HEK293 (cell line): Measurements from ENCODE around the gene IGF1R.

Source experiments
- CTCF ChIA-PET: fragments of 350-600 bp; formaldehyde crosslinking; extraction: SDS; loops from one replicate; lab custom pipeline; 2021; ENCODE audit warnings: antibody characterized with exemption; lab: Yijun Ruan, JAX
- POLR2A ChIA-PET: fragments of 300-600 bp; formaldehyde crosslinking; extraction: SDS; loops from one replicate; lab custom pipeline; 2020; ENCODE audit warnings: antibody characterized with exemption, inconsistent platforms; lab: Yijun Ruan, JAX
- H3K27ac ChIP-seq: fragments of 200-500 bp; sonication (Bioruptor generic); 2 replicates; pipeline ENCODE4 v1.5.1; 2014; ENCODE audit warnings: low read depth, low read length, control low read depth, inconsistent platforms; ENCODE audit errors: extremely low read depth
- H3K36me3 ChIP-seq, 2 experiments: fragments of 200-500 bp in 1 of 2; sonication (Bioruptor generic) in 1 of 2; 1 replicate in 1 of 2; 2 replicates in 1 of 2; pipeline ENCODE4 v1.5.1; 2014 to 2017; ENCODE audit warnings: inconsistent platforms in 2 of 2, low read length in 2 of 2; ENCODE audit not compliant: control insufficient read depth in 2 of 2, insufficient read depth in 1 of 2
- H3K4me1 ChIP-seq: fragments of 200-500 bp; sonication (Bioruptor generic); 2 replicates; pipeline ENCODE4 v1.5.1; 2014; ENCODE audit warnings: mild to moderate bottlenecking, low read length, inconsistent platforms; ENCODE audit not compliant: control insufficient read depth, insufficient read depth
- H3K4me3 ChIP-seq: 2 replicates; pipeline ENCODE4 v1.5.1; 2011; ENCODE audit warnings: low read depth, mild to moderate bottlenecking, control low read depth, low read length, moderate library complexity
- H3K9me3 ChIP-seq: fragments of 200-500 bp; sonication (Bioruptor generic); 2 replicates; pipeline ENCODE4 v1.5.1; 2014; ENCODE audit warnings: low read depth, low read length, inconsistent platforms; ENCODE audit not compliant: control insufficient read depth, insufficient read depth
- EGR2 ChIP-seq: fragments of 450-650 bp; formaldehyde crosslinking; IDR thresholded peaks from 2 replicates; pipeline ENCODE4 v1.5.1; 2016; ENCODE audit warnings: low read depth, missing biosample characterization, missing genetic modification characterization
- FEZF1 ChIP-seq: fragments of 450-650 bp; formaldehyde crosslinking; IDR thresholded peaks from 2 replicates; pipeline ENCODE4 v1.5.1; 2016; ENCODE audit warnings: missing biosample characterization, missing genetic modification characterization
- IKZF3 ChIP-seq: fragments of 450-650 bp; IDR thresholded peaks from 2 replicates; pipeline ENCODE4 v1.5.0; 2018; ENCODE audit warnings: missing biosample characterization, mild to moderate bottlenecking, missing genetic modification characterization, moderate library complexity
- PRDM1 ChIP-seq: fragments of 450-650 bp; formaldehyde crosslinking; IDR thresholded peaks from 2 replicates; pipeline ENCODE4; 2016; ENCODE audit warnings: missing biosample characterization, missing genetic modification characterization
- SCRT2 ChIP-seq: fragments of 450-650 bp; formaldehyde crosslinking; IDR thresholded peaks from 2 replicates; pipeline ENCODE4 v1.5.1; 2016; ENCODE audit warnings: missing biosample characterization, missing genetic modification characterization
- SP3 ChIP-seq: fragments of 450-650 bp; formaldehyde crosslinking; IDR thresholded peaks from 2 replicates; pipeline ENCODE4 v1.5.1; 2016; ENCODE audit warnings: missing biosample characterization, missing genetic modification characterization
- TCF7L2 ChIP-seq: IDR thresholded peaks from 2 replicates; pipeline ENCODE4 v1.6.1; 2011; ENCODE audit warnings: low read depth, mild to moderate bottlenecking, inconsistent platforms, low read length, moderate library complexity, borderline replicate concordance
- ZNF10 ChIP-seq: fragments of 450-650 bp; formaldehyde crosslinking; IDR thresholded peaks from 2 replicates; pipeline ENCODE4 v1.5.1; 2017; ENCODE audit warnings: missing biosample characterization, missing genetic modification characterization
- ZNF114 ChIP-seq: fragments of 450-650 bp; formaldehyde crosslinking; IDR thresholded peaks from 2 replicates; pipeline ENCODE4 v1.5.0; 2017; ENCODE audit warnings: missing biosample characterization, missing genetic modification characterization
- ZNF184 ChIP-seq: fragments of 450-650 bp; IDR thresholded peaks from 2 replicates; pipeline ENCODE4 v1.5.1; 2018; ENCODE audit warnings: missing biosample characterization, mild to moderate bottlenecking, missing genetic modification characterization
- ZNF2 ChIP-seq: fragments of 450-650 bp; formaldehyde crosslinking; IDR thresholded peaks from 2 replicates; pipeline ENCODE4 v1.5.1; 2016; ENCODE audit warnings: missing biosample characterization, missing genetic modification characterization
- ZNF366 ChIP-seq: fragments of 450-650 bp; formaldehyde crosslinking; conservative IDR thresholded peaks from 2 replicates; pipeline ENCODE4 v1.5.1; 2016; ENCODE audit warnings: missing biosample characterization, missing genetic modification characterization
- ZNF585B ChIP-seq: fragments of 450-650 bp; formaldehyde crosslinking; IDR thresholded peaks from 2 replicates; pipeline ENCODE4 v1.5.1; 2016; ENCODE audit warnings: missing biosample characterization, missing genetic modification characterization
- ZNF600 ChIP-seq: fragments of 450-650 bp; formaldehyde crosslinking; IDR thresholded peaks from 2 replicates; pipeline ENCODE4 v1.5.1; 2016; ENCODE audit warnings: missing biosample characterization, missing genetic modification characterization
- ZNF621 ChIP-seq: fragments of 450-650 bp; formaldehyde crosslinking; IDR thresholded peaks from 2 replicates; pipeline ENCODE4 v1.5.1; 2017; ENCODE audit warnings: missing biosample characterization, missing genetic modification characterization
- ZNF629 ChIP-seq: fragments of 450-650 bp; formaldehyde crosslinking; IDR thresholded peaks from 2 replicates; pipeline ENCODE4 v1.5.1; 2017; ENCODE audit warnings: missing biosample characterization, missing genetic modification characterization
- ZNF664 ChIP-seq: fragments of 450-650 bp; formaldehyde crosslinking; IDR thresholded peaks from 2 replicates; pipeline ENCODE4 v1.5.1; 2016; ENCODE audit warnings: missing biosample characterization, missing genetic modification characterization
- ZNF768 ChIP-seq: fragments of 450-650 bp; formaldehyde crosslinking; IDR thresholded peaks from 2 replicates; pipeline ENCODE4 v1.5.1; 2018; ENCODE audit warnings: missing biosample characterization, mild to moderate bottlenecking, missing genetic modification characterization
- TF ChIP-seq, protein P1 (sequence below): fragments of 450-650 bp; formaldehyde crosslinking; optimal IDR thresholded peaks from 2 replicates; pipeline ENCODE3; 2016; ENCODE audit warnings: missing biosample characterization, mild to moderate bottlenecking, missing genetic modification characterization
- TF ChIP-seq, protein P2 (sequence below): fragments of 450-650 bp; formaldehyde crosslinking; IDR thresholded peaks from 2 replicates; pipeline ENCODE4 v1.5.1; 2016; ENCODE audit warnings: missing biosample characterization, missing genetic modification characterization
- TF ChIP-seq, protein P3 (sequence below): fragments of 450-650 bp; formaldehyde crosslinking; IDR thresholded peaks from 2 replicates; pipeline ENCODE4 v1.5.1; 2016; ENCODE audit warnings: missing biosample characterization, missing genetic modification characterization

IGF1R gene

DNA sequence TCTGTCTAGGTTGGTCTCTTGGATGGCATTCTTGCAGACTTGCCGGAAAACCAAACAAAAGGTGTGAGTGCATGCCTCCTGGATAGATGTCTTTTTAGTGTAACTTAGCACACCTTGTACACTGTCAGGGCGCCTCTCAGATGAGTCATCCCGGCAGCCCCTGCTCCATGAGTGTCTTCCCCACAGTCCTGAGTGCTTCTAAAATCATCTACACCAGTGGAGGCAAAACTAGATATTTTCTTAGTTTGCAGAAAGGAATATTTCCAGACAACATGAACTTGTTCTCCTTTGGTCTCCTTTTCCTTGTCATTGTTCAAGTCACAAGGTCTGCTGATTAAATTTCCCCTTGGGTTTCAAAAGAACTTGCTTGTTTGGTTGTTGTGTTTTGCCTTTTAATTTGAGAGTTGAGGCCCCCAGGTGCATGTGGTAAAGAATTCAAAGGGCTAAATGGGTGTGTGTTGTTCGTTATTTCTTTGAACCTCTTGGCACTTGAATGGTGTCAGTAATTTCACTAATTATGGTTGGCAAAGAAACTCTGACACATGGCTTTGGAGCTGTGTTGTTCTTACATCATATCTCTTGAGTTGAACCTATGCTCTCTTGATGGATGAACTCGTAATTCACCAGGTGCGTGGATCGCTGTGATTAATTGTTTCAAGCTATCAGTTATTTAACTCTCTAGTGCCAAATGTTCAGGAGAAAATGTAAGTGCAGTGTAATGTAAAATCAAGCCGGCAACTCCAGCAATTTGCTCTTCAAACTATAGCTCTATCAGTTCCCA lies 98.2 kb downstream of the IGF1R start:
- peaks cover 21% of the 10 kb centered on the region for H3K4me1 ChIP-seq
- H3K36me3 ChIP-seq = no peaks in the 10 kb centered on the region
- no peaks in the 10 kb centered on the region for H3K9me3 ChIP-seq
- CTCF ChIA-PET = no interaction called here
- H3K27ac ChIP-seq = no peak overlapping the region
- no peak overlapping the region for H3K4me3 ChIP-seq
- POLR2A ChIA-PET = interaction anchor here (0.5 kb wide), 1 partner anchor 279 kb away, joined by 5 read pairs; no protein-coding TSS in a partner anchor
- TF ChIP-seq, protein P1, sequence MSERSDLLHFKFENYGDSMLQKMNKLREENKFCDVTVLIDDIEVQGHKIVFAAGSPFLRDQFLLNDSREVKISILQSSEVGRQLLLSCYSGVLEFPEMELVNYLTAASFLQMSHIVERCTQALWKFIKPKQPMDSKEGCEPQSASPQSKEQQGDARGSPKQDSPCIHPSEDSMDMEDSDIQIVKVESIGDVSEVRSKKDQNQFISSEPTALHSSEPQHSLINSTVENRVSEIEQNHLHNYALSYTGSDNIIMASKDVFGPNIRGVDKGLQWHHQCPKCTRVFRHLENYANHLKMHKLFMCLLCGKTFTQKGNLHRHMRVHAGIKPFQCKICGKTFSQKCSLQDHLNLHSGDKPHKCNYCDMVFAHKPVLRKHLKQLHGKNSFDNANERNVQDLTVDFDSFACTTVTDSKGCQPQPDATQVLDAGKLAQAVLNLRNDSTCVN (tag by site-specific recombination) = no peak
- TF ChIP-seq, all 188 proteins: peak for 0

DNA sequence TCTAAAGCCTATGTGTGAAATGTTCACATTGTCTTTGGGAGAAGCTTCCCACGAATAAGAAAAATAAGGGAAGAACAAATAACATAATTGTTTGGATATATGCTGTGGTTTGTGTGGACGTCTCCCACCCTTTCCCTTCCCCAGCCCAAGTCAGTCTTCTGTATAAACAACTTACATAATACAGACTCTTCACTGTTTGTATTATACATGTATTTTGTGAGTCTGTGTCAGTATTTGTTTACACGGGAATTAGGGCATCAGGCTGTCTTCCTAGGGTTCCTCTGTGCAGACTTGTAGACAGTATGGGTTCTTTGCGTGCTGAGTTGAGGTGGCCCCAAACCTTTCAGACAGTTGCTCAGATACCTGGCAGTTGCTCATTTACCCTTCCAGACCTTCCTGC lies 103.4 kb downstream of the IGF1R start:
- Histone ChIP-seq H3K4me1 (peaks cover 24% of the 10 kb centered on the region), H3K9me3 (no peaks in the 10 kb centered on the region), H3K27ac (no peak overlapping the region), H3K4me3 (no peak overlapping the region), H3K36me3 (no peaks in the 10 kb centered on the region)
- ChIA-PET CTCF (interaction anchor here (0.6 kb wide), 1 partner anchor 11 kb away, joined by 5 read pairs; no protein-coding TSS in a partner anchor), POLR2A (no interaction called here)
- no peak for TF ChIP-seq ZNF664
- TF ChIP-seq FEZF1 (tag by site-specific recombination) = peak; percentile 73

DNA sequence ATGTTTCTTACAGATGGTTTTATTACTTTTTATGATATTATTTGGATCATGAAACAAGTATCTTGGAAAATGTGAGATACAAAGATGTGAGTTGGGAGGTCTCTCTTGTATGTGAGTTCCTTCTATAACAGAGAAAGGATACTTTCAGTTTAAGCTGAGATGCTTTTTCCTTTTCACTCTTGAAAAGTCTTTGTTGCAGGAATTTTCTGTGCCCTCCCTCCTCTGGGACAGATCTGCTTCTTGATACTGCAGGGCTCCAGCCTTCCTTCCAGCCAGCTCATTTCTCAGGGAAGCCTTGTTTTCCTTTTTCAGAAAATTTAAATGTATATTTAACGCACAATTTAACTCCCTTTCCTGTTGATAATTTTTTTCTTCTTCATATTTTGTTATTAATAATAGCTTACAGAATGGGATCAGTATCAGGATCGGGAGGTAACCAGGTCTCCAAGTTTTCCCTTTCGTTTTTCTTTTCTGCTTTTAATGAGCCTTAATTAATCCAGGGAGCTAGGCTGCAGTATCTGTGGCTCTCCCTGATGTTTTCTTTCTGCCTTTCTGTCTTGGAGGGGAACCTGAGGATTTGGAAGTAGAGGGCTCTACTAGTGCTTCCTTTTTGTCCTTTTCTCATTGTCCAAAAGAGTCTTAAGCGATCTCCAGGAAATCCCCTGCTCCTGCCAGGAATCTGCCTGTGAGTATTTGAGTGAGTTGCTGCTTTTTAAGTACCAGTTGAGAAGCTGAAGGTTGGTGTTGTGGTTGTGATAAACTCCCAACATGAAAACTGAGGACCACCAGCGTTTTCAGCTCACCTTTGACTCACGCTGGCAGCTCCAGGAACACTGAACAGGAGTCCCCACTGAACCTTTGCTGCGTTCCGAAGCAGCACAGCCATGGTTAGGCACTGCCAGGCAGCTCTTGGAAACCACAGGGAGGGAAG lies 105.7 kb downstream of the IGF1R start:
- no peak overlapping the region for H3K27ac ChIP-seq
- H3K4me1 ChIP-seq = peaks cover 26% of the 10 kb centered on the region
- H3K9me3 ChIP-seq = no peaks in the 10 kb centered on the region
- no peaks in the 10 kb centered on the region for H3K36me3 ChIP-seq
- ChIA-PET CTCF (interaction anchor here (0.6 to 1.8 kb wide), 9 partner anchors 8 to 460 kb away, joined by 3 to 10 read pairs (median 4); no protein-coding TSS in a partner anchor), POLR2A (interaction anchor here (0.5 to 0.7 kb wide), 4 partner anchors 26 to 318 kb away, joined by 3 to 5 read pairs (median 4); no protein-coding TSS in a partner anchor)
- H3K4me3 ChIP-seq = no peak overlapping the region
- TF ChIP-seq EGR2 (no peak), PRDM1 (peak; percentile 77), ZNF768 (tag by site-specific recombination) (no peak), ZNF629 (tag by site-specific recombination) (no peak), ZNF114 (tag by site-specific recombination) (no peak), ZNF2 (tag by site-specific recombination) (no peak), ZNF600 (tag by site-specific recombination) (peak; percentile 51; the same call in 1 of the 2 replicates), ZNF585B (tag by site-specific recombination) (no peak), ZNF10 (tag by site-specific recombination) (no peak), ZNF621 (tag by site-specific recombination) (no peak), SP3 (tag by site-specific recombination) (no peak), SCRT2 (tag by site-specific recombination) (no peak), ZNF366 (tag by site-specific recombination) (no peak), TCF7L2 (no peak), ZNF184 (tag by site-specific recombination) (no peak), IKZF3 (no peak)
- TF ChIP-seq, protein P2, sequence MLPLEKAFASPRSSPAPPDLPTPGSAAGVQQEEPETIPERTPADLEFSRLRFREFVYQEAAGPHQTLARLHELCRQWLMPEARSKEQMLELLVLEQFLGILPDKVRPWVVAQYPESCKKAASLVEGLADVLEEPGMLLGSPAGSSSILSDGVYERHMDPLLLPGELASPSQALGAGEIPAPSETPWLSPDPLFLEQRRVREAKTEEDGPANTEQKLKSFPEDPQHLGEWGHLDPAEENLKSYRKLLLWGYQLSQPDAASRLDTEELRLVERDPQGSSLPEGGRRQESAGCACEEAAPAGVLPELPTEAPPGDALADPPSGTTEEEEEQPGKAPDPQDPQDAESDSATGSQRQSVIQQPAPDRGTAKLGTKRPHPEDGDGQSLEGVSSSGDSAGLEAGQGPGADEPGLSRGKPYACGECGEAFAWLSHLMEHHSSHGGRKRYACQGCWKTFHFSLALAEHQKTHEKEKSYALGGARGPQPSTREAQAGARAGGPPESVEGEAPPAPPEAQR (tag by site-specific recombination) = no peak
- TF ChIP-seq, protein P3, sequence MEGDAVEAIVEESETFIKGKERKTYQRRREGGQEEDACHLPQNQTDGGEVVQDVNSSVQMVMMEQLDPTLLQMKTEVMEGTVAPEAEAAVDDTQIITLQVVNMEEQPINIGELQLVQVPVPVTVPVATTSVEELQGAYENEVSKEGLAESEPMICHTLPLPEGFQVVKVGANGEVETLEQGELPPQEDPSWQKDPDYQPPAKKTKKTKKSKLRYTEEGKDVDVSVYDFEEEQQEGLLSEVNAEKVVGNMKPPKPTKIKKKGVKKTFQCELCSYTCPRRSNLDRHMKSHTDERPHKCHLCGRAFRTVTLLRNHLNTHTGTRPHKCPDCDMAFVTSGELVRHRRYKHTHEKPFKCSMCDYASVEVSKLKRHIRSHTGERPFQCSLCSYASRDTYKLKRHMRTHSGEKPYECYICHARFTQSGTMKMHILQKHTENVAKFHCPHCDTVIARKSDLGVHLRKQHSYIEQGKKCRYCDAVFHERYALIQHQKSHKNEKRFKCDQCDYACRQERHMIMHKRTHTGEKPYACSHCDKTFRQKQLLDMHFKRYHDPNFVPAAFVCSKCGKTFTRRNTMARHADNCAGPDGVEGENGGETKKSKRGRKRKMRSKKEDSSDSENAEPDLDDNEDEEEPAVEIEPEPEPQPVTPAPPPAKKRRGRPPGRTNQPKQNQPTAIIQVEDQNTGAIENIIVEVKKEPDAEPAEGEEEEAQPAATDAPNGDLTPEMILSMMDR = no peak
